Mesendoderm (in vitro differentiated cells): ENCODE results near the gene FANCC.

Experiments used
- DNase-seq: peaks from one replicate; pipeline ENCODE4 v3.0.0; 2013
- H2AK5ac ChIP-seq: 2 replicates; pipeline ENCODE4 v1.6.1; 2013; ENCODE audit warnings: low read length, inconsistent platforms
- H2BK120ac ChIP-seq: 2 replicates; pipeline ENCODE4 v1.6.1; 2013; ENCODE audit warnings: low read depth, mild to moderate bottlenecking, low read length, moderate library complexity, mixed read lengths
- H2BK15ac ChIP-seq: replicated peaks from 2 replicates; pipeline ENCODE4 v1.6.1; 2013; ENCODE audit warnings: low read depth, mild to moderate bottlenecking, moderate library complexity
- H2BK5ac ChIP-seq: 2 replicates; pipeline ENCODE4 v1.6.1; 2013; ENCODE audit warnings: low read length, inconsistent platforms
- H3K18ac ChIP-seq: 2 replicates; pipeline ENCODE4 v1.6.1; 2013; ENCODE audit warnings: mild to moderate bottlenecking, low read length, mixed read lengths
- H3K23ac ChIP-seq: one replicate; pipeline ENCODE4 v1.6.1; 2013; ENCODE audit warnings: low read length
- H3K27ac ChIP-seq: 2 replicates; pipeline ENCODE4 v1.5.1; 2013; ENCODE audit warnings: low read depth, mild to moderate bottlenecking, inconsistent platforms, low read length, moderate library complexity
- H3K27me3 ChIP-seq: 2 replicates; pipeline ENCODE4 v1.6.1; 2013; ENCODE audit warnings: low read length, control low read depth, mild to moderate bottlenecking, inconsistent platforms; ENCODE audit not compliant: insufficient read depth, poor library complexity
- H3K36me3 ChIP-seq: 2 replicates; pipeline ENCODE4 v1.6.1; 2013; ENCODE audit warnings: low read length, inconsistent platforms; ENCODE audit not compliant: control insufficient read depth, insufficient read depth
- H3K4ac ChIP-seq: one replicate; pipeline ENCODE4 v1.6.1; 2013; ENCODE audit warnings: low read depth, mild to moderate bottlenecking, low read length, moderate library complexity
- H3K4me1 ChIP-seq: 2 replicates; pipeline ENCODE4 v1.6.1; 2013; ENCODE audit warnings: low read depth, low read length, inconsistent platforms; ENCODE audit not compliant: control insufficient read depth
- H3K4me2 ChIP-seq: 2 replicates; pipeline ENCODE4 v1.6.1; 2013; ENCODE audit warnings: low read length
- H3K4me3 ChIP-seq: 2 replicates; pipeline ENCODE4 v1.5.1; 2013; ENCODE audit warnings: mild to moderate bottlenecking, low read length
- H3K56ac ChIP-seq: one replicate; pipeline ENCODE4 v1.6.1; 2013; ENCODE audit warnings: low read length
- H3K79me1 ChIP-seq: 2 replicates; pipeline ENCODE4 v1.6.1; 2013; ENCODE audit warnings: low read length, inconsistent platforms
- H3K79me2 ChIP-seq: 2 replicates; pipeline ENCODE4 v1.6.1; 2013; ENCODE audit warnings: mild to moderate bottlenecking, low read length; ENCODE audit not compliant: control insufficient read depth, insufficient read depth
- H3K9ac ChIP-seq: 2 replicates; pipeline ENCODE4 v1.6.1; 2013; ENCODE audit warnings: low read length, inconsistent platforms
- H4K5ac ChIP-seq: one replicate; pipeline ENCODE4 v1.6.1; 2013; ENCODE audit warnings: low read length
- H4K8ac ChIP-seq: one replicate; pipeline ENCODE4 v1.6.1; 2013; ENCODE audit warnings: low read depth, mild to moderate bottlenecking, control low read depth, low read length, moderate library complexity
- WGBS: extraction: QIAGEN DNeasy Blood & Tissue Kit; methylation state at CpG from one replicate; pipeline ENCODE4 v1.1.7; 2013; ENCODE audit warnings: low lambda C conversion rate, missing lambda C conversion rate; ENCODE audit not compliant: insufficient coverage; ENCODE audit errors: extremely low coverage; 5-methylcytosine and 5-hydroxymethylcytosine counted together

Gene FANCC

DNA sequence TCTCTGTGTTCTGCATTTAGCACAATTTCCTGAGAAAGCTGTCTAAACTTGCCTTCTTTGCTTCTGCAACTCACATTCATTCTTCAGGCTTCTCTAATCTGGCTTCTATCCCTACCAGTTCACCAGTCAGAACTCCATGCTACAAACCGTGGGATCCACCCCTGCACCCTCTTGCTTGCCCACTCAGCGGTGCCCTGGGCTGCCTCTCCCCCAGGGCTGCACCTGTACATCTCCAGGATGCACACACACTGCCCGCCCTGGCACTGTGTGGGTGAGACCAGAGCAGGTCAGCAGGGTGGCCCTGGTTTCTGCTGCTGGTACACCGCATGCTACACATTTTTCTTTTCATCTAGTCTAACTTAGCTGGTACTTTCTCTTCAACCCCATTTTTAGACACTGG, 127.1 kb downstream of the FANCC start:
- Histone ChIP-seq H2BK5ac (no peak overlapping the region), H4K5ac (no peak overlapping the region), H3K4ac (no peak overlapping the region), H2BK120ac (no peak overlapping the region), H3K56ac (no peak overlapping the region), H3K79me1 (peaks cover 2% of the 10 kb centered on the region), H3K4me2 (no peak overlapping the region), H3K4me3 (no peak overlapping the region), H3K79me2 (no peaks in the 10 kb centered on the region), H3K27me3 (no peaks in the 10 kb centered on the region), H2AK5ac (no peak overlapping the region), H3K4me1 (peaks cover 7% of the 10 kb centered on the region), H3K36me3 (no peaks in the 10 kb centered on the region), H2BK15ac (no peak overlapping the region), H3K9ac (no peak overlapping the region), H4K8ac (no peak overlapping the region), H3K18ac (no peak overlapping the region), H3K27ac (no peak overlapping the region), H3K23ac (no peak overlapping the region)
- WGBS, result no CpG with 5 or more reads among the region's 4 CpGs
- no peak for DNase-seq

DNA sequence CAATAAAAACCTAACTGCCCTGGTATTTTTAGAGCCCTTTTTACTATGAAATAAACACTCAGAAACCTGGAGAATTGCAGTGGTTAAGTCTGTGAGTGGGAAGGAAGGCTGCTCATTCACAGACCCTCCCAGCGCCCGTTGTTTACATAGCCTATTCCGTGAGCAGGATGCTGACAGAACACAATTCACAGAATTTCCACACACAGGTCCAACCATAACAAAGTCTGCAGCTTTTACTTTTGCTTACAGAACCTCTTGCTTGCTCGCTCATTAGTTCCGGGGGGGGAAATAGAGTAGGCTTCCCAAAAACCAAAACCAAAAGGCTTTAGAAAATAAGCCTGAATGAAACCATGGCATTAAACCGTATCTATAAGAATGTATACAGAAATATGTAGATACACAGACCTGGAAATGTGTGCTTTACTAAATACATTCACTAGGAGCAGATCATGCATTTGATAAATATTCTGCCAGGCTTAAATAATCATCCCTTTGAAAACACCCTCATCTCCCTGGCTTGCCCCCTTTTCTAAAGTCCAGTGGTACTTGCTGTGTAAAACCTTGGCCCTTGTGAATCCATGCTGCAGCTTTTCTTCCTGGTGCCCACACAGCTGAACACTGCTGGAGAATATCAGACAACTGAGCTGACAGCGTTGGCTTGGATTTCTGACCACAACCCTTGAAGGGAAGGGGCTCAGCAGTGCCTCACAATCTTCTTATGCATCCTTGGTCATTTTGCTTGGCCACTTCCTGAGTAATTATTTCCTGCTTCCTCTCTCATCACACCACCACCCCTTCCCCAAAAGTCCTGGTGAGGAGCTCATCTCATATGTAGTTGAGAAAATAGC, 128.0 kb downstream of the FANCC start:
- Histone ChIP-seq H3K23ac (no peak overlapping the region), H3K27ac (no peak overlapping the region), H3K4me1 (peaks cover 7% of the 10 kb centered on the region), H3K4ac (no peak overlapping the region), H2BK5ac (no peak overlapping the region), H3K9ac (no peak overlapping the region), H3K18ac (no peak overlapping the region), H3K79me2 (no peaks in the 10 kb centered on the region), H3K27me3 (no peaks in the 10 kb centered on the region), H3K56ac (no peak overlapping the region), H3K4me3 (no peak overlapping the region), H2BK120ac (no peak overlapping the region), H3K79me1 (peaks cover 2% of the 10 kb centered on the region), H4K8ac (no peak overlapping the region), H4K5ac (no peak overlapping the region), H2AK5ac (no peak overlapping the region), H2BK15ac (no peak overlapping the region), H3K36me3 (no peaks in the 10 kb centered on the region), H3K4me2 (no peak overlapping the region)
- no CpG with 5 or more reads among the region's 7 CpGs for WGBS
- DNase-seq, result no peak

DNA sequence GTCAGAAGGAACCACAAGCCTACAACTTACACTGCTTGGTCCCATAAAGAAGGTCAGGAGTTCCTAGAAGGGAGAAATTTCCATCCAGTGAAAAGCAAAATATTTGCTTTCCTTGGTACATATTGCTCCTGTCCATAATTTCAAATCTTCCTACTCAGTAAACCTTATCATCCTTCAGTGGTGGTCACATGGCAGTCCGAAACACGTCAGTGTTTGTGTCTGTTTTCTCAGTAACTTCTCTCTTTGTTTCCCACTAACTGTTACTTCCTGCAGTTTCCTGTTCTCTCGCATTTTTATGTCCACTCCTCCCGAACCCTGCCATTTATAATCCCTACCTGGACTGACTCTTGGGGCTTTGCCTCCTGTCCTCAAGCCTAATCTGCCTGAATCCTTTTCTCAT, 129.1 kb downstream of the FANCC start:
- no peak overlapping the region for H3K4me3 ChIP-seq
- H3K18ac ChIP-seq, result no peak overlapping the region
- peaks cover 3% of the 10 kb centered on the region for H3K4me1 ChIP-seq
- no CpG with 5 or more reads among the region's 4 CpGs for WGBS
- H3K4ac ChIP-seq, result no peak overlapping the region
- no peak overlapping the region for H2AK5ac ChIP-seq
- no peak overlapping the region for H4K5ac ChIP-seq
- H2BK15ac ChIP-seq, result no peak overlapping the region
- DNase-seq, result no peak
- no peaks in the 10 kb centered on the region for H3K36me3 ChIP-seq
- no peak overlapping the region for H3K9ac ChIP-seq
- no peak overlapping the region for H3K27ac ChIP-seq
- no peak overlapping the region for H3K23ac ChIP-seq
- no peaks in the 10 kb centered on the region for H3K79me2 ChIP-seq
- no peaks in the 10 kb centered on the region for H3K27me3 ChIP-seq
- H4K8ac ChIP-seq, result no peak overlapping the region
- H3K4me2 ChIP-seq, result no peak overlapping the region
- peaks cover 2% of the 10 kb centered on the region for H3K79me1 ChIP-seq
- no peak overlapping the region for H3K56ac ChIP-seq
- no peak overlapping the region for H2BK120ac ChIP-seq
- no peak overlapping the region for H2BK5ac ChIP-seq

DNA sequence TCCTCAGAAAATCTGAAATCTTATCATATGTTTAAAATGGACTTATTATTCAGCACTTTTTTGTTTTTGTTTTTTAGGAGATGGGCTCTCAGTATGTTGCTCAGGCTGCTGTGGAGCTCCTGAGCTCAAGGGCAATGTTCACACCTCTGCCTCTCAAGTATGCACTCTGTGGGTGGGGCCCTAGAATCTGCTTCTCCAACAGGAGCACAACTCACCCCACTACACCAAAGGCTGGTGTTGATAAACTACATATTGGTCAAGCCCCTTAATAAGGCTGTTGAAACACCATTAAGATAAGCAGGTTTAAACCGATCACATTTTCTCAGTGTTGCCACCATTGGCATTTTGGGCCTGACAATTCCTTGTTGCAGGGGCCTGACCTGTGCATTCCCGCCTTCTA, 131.6 kb downstream of the FANCC start:
- Histone ChIP-seq H3K4ac (no peak overlapping the region), H3K23ac (no peak overlapping the region), H3K27ac (no peak overlapping the region), H3K9ac (no peak overlapping the region), H3K4me2 (no peak overlapping the region), H3K18ac (no peak overlapping the region), H2AK5ac (no peak overlapping the region), H2BK120ac (no peak overlapping the region), H3K79me1 (no peaks in the 10 kb centered on the region), H4K5ac (no peak overlapping the region), H3K4me1 (peaks cover 2% of the 10 kb centered on the region), H3K4me3 (no peak overlapping the region), H3K36me3 (no peaks in the 10 kb centered on the region), H2BK5ac (no peak overlapping the region), H3K56ac (no peak overlapping the region), H2BK15ac (no peak overlapping the region), H4K8ac (no peak overlapping the region), H3K27me3 (no peaks in the 10 kb centered on the region), H3K79me2 (no peaks in the 10 kb centered on the region)
- no CpG with 5 or more reads among the region's 2 CpGs for WGBS
- DNase-seq, result peak; percentile 79

DNA sequence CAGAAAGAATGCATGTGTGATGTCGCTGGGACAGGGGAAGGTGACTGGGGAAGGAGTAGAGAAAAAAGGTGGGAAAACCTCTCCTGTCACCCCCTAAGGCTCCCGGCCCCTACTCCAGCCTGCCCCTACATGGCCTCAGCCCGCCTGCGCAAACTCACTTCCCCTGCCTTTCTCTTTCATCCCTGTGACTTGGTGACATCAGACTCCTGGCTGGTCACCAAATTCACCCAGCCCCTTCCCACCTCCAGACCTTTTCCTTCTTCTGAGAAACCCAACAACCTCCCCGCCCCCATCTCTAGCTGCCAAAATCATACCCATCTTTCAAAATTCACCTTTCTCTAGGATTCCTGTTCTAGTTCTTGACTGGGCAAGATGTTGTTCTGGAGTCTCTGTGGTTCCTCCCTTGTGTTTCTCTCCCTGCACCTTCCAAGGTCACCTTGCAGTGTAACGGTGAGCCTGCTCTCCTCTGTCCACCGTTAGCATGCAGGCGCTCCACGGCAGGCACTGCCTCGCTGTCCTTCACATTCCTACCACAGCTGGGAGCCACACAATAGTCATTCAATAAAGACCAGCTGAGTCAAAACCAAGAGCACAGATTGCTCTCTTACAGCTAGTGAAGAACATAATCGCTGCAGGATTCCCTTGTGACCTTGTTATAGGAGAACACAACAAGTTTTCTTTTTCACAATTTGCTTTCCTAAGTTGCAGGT, 134.5 kb downstream of the FANCC start:
- no peak overlapping the region for H3K4me3 ChIP-seq
- H2BK120ac ChIP-seq, result no peak overlapping the region
- no peak overlapping the region for H3K56ac ChIP-seq
- no peak overlapping the region for H2AK5ac ChIP-seq
- no peak overlapping the region for H4K5ac ChIP-seq
- no peak overlapping the region for H2BK5ac ChIP-seq
- no peak overlapping the region for H3K23ac ChIP-seq
- peak; percentile 83 for DNase-seq
- H3K4ac ChIP-seq, result no peak overlapping the region
- H3K9ac ChIP-seq, result no peak overlapping the region
- no peaks in the 10 kb centered on the region for H3K79me2 ChIP-seq
- no CpG with 5 or more reads among the region's 11 CpGs for WGBS
- H3K18ac ChIP-seq, result no peak overlapping the region
- no peak overlapping the region for H3K4me2 ChIP-seq
- H3K36me3 ChIP-seq, result no peaks in the 10 kb centered on the region
- no peaks in the 10 kb centered on the region for H3K27me3 ChIP-seq
- no peak overlapping the region for H2BK15ac ChIP-seq
- peaks cover 2% of the 10 kb centered on the region for H3K4me1 ChIP-seq
- H3K27ac ChIP-seq, result no peak overlapping the region
- H3K79me1 ChIP-seq, result no peaks in the 10 kb centered on the region
- H4K8ac ChIP-seq, result no peak overlapping the region
